Transverse colon (tissue), 3 donors: ENCODE results near the gene HPCAL1.

Source experiments
- EP300 ChIP-seq: sonication (generic); formaldehyde crosslinking; IDR thresholded peaks from one replicate; pipeline ENCODE4 v1.6.1; 2017; ENCODE audit warnings: antibody characterized with exemption, low read depth
- POLR2A ChIP-seq: fragments of 450-650 bp; IDR thresholded peaks from one replicate; pipeline ENCODE4 v1.6.1; 2016; ENCODE audit warnings: antibody characterized with exemption, mild to moderate bottlenecking, moderate library complexity
- TF ChIP-seq, protein P1 (sequence below), 5 experiments: fragments of 200-600 bp in 3 of 5; fragments of 450-650 bp in 2 of 5; sonication (generic) in 3 of 5; IDR thresholded peaks; 1 replicate in 2 of 5; 2 replicates in 3 of 5; pipeline ENCODE4 v1.5.1; 2016 to 2017; ENCODE audit warnings: antibody characterized with exemption in 5 of 5, inconsistent platforms in 3 of 5, mild to moderate bottlenecking in 2 of 5, moderate library complexity in 1 of 5

DNA sequence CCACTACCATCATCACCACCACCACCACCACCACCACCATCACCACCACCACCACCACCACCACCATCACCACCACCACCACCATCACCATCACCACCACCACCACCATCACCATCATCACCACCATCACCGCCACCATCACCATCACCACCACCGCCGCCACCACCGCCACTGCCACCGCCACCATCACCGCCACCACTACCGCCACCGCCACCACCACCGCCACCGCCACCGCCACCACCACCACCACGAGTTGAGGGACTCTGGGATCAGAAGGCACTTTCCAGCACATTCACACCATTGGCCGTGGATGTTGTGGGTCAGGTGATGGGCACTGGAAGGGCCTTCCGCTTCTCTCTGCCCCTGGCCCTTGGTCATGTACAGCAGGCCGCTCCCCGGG, 96.7 kb downstream of the HPCAL1 start:
- TF ChIP-seq POLR2A (no peak), EP300 (no peak)
- TF ChIP-seq, protein P1, sequence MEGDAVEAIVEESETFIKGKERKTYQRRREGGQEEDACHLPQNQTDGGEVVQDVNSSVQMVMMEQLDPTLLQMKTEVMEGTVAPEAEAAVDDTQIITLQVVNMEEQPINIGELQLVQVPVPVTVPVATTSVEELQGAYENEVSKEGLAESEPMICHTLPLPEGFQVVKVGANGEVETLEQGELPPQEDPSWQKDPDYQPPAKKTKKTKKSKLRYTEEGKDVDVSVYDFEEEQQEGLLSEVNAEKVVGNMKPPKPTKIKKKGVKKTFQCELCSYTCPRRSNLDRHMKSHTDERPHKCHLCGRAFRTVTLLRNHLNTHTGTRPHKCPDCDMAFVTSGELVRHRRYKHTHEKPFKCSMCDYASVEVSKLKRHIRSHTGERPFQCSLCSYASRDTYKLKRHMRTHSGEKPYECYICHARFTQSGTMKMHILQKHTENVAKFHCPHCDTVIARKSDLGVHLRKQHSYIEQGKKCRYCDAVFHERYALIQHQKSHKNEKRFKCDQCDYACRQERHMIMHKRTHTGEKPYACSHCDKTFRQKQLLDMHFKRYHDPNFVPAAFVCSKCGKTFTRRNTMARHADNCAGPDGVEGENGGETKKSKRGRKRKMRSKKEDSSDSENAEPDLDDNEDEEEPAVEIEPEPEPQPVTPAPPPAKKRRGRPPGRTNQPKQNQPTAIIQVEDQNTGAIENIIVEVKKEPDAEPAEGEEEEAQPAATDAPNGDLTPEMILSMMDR (IDR thresholded peaks at IDR 0.05): no peak
